ENCODE data around the gene PTCD1.

Gene PTCD1

GRCh38 chr7:99452541-99452940 is 13.9 kb upstream of the PTCD1 start:
- no peak for DNase-seq (ENCODE audit: extremely low read depth, low read depth)
- no peak for TF ChIP-seq CTCF (IDR thresholded peaks at IDR 0.05; ENCODE audit: low read depth, low read length, missing control alignments)
- no peak overlapping the region for H3K4me3 ChIP-seq (replicated peaks; ENCODE audit: low read depth, low read length)

GRCh38 chr7:99451936-99452335 is 13.3 kb upstream of the PTCD1 start:
- DNase-seq (ENCODE audit: extremely low read depth, low read depth) = no peak
- TF ChIP-seq CTCF (IDR thresholded peaks at IDR 0.05; ENCODE audit: low read depth, low read length, missing control alignments) = no peak
- H3K4me3 ChIP-seq (replicated peaks; ENCODE audit: low read depth, low read length) = no peak overlapping the region

- DNase-seq (ENCODE audit: extremely low read depth, low read depth) = no peak
- TF ChIP-seq CTCF (IDR thresholded peaks at IDR 0.05; ENCODE audit: low read depth, low read length, missing control alignments) = no peak
- no peak overlapping the region for H3K4me3 ChIP-seq (replicated peaks; ENCODE audit: low read depth, low read length)
Observed at GRCh38 chr7:99449326-99449725, 10.7 kb upstream of the PTCD1 start.

- no peak for DNase-seq (ENCODE audit: extremely low read depth, low read depth)
- no peak for TF ChIP-seq CTCF (IDR thresholded peaks at IDR 0.05; ENCODE audit: low read depth, low read length, missing control alignments)
- H3K4me3 ChIP-seq (replicated peaks; ENCODE audit: low read depth, low read length) = no peak overlapping the region
Observed at GRCh38 chr7:99448855-99449254, 10.3 kb upstream of the PTCD1 start.

- DNase-seq (ENCODE audit: extremely low read depth, low read depth) = no peak
- no peak for TF ChIP-seq CTCF (IDR thresholded peaks at IDR 0.05; ENCODE audit: low read depth, low read length, missing control alignments)
Observed at GRCh38 chr7:99447943-99448342, 9.3 kb upstream of the PTCD1 start.

GRCh38 chr7:99446096-99446495 is 7.5 kb upstream of the PTCD1 start:
- DNase-seq (ENCODE audit: extremely low read depth, low read depth) = no peak
- no peak for TF ChIP-seq CTCF (IDR thresholded peaks at IDR 0.05; ENCODE audit: low read depth, low read length, missing control alignments)
- H3K4me3 ChIP-seq (replicated peaks; ENCODE audit: low read depth, low read length) = no peak overlapping the region

More at GRCh38 chr7:99447943-99448342, 9.3 kb upstream of the PTCD1 start:
- no peak overlapping the region for H3K4me3 ChIP-seq (replicated peaks; ENCODE audit: low read depth, low read length)

- peak overlapping the region; percentile 91 for H3K4me3 ChIP-seq (replicated peaks; ENCODE audit: low read depth, low read length)
- no peak for DNase-seq (ENCODE audit: extremely low read depth, low read depth)
- no peak for TF ChIP-seq CTCF (IDR thresholded peaks at IDR 0.05; ENCODE audit: low read depth, low read length, missing control alignments)
Observed at GRCh38 chr7:99440195-99440594, 1.6 kb upstream of the PTCD1 start.

All from HFF-Myc (cell line).